Glutamatergic neuron (in vitro differentiated cells): ENCODE data around the gene TBC1D22A. TPM values are rescaled to one million over a fixed set of nuclear protein-coding genes. Genes with fewer than 3 reads are reported as not detected.

ENCODE experiments used
- DNase-seq: peaks from one replicate; pipeline ENCODE4 v3.0.0; 2022
- H3K27ac Mint-ChIP-seq: one replicate; pipeline ENCODE4 v1.8.0; 2020; ENCODE audit warnings: mild to moderate bottlenecking, mixed read lengths, inconsistent platforms; ENCODE audit not compliant: unreplicated experiment
- H3K27me3 Mint-ChIP-seq: one replicate; pipeline ENCODE4 v1.8.0; 2020; ENCODE audit warnings: mild to moderate bottlenecking, moderate library complexity, mixed read lengths, inconsistent platforms; ENCODE audit not compliant: unreplicated experiment
- H3K36me3 Mint-ChIP-seq: one replicate; pipeline ENCODE4 v1.8.0; 2020; ENCODE audit warnings: mild to moderate bottlenecking, mixed read lengths, inconsistent platforms; ENCODE audit not compliant: unreplicated experiment
- H3K4me1 Mint-ChIP-seq: one replicate; pipeline ENCODE4 v1.8.0; 2020; ENCODE audit warnings: mild to moderate bottlenecking, low read depth, mixed read lengths, inconsistent platforms; ENCODE audit not compliant: unreplicated experiment
- H3K4me3 Mint-ChIP-seq: one replicate; pipeline ENCODE4 v1.8.0; 2020; ENCODE audit warnings: mild to moderate bottlenecking, mixed read lengths, inconsistent platforms; ENCODE audit not compliant: unreplicated experiment
- H3K9me3 Mint-ChIP-seq: one replicate; pipeline ENCODE4 v1.8.0; 2020; ENCODE audit warnings: mild to moderate bottlenecking, moderate library complexity, mixed read lengths, inconsistent platforms; ENCODE audit not compliant: unreplicated experiment
- total RNA-seq: library from RNA; stranded (reverse); fragmentation: NEBNext Ultra II Directional; extraction: Animal tissue kit (Norgen Biotek cat#: 25700); gene quantifications from one replicate; pipeline ENCODE4 v1.2.1, GENCODE V29; 2021; ENCODE audit not compliant: unreplicated experiment
- TF ChIP-seq, protein P1 (sequence below): fragments of 200-600 bp; sonication (generic); IDR thresholded peaks from one replicate; pipeline ENCODE4 v1.5.0; 2021; ENCODE audit not compliant: partially characterized antibody, unreplicated experiment

TBC1D22A gene
- total RNA-seq, 1 donor from 2014 or later: 23.0 TPM

DNA sequence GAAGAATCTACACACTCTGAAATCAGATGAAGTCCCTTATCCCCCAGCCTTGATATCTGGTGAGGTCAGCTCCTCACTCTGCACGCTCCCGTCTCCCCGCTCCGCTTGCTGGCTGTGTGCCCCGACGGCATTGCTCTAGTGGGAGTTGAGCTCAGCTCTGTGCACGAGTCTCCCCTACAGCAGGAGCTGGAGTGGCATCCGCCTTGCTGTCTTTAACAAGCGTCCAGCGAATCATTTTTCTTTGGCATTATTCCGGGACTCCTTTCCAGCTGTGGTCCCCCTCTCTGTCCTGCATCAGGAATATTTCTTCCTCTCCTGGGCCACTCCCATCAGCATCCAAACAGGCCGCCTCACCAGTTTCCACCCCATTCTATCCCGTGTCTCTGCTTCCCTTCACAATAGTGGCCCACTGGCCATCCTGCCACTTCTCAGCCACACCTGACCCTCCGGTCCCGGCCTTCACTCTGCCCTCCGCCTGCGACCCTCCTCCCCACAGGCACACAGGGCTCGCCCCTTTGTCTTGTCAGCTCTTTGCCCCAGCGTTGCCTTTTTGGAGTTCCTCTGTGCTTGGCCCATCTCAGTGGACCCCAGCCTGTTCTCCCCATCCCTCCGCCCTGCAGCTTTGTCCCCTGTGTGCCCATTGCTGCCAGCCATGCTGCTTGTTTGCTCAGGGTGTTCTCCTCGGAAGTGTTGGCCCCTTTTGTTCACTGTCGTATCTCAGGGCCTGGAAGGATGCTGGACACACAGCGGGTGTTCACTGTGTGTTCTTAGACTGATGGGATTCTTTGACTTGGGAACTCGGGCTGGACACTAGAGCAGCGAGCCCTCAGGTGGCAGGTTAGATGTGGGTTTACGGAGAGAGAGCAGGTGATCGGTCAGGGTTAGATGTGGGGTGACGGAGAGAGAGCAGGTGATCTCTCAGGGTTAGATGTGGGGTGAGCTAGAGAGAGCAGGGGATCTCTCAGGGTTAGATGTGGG, 441.8 kb downstream of the TBC1D22A start:
- Mint-ChIP-seq H3K36me3 (peaks cover 14% of the 10 kb centered on the region), H3K27ac (no peak overlapping the region)

DNA sequence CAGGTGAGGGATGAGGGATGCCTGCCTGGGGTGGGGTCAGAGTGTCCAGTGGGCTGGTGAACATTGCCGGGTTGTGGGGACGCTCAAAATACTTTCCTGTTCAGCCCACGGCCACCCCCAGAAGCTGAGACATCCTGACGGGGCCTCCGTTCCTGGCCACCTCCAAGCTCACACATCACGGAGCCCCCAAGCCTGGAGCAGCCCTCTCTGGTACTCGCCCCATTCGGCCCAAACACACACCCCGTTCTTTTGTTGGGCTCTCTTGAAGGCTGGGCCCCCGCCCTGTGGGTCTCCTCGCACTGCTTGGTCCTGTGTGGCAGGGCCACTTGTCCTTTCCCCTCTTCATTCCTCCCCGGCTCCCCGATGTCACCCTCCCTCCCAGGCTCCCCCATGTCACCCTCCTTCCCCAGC, 442.6 kb downstream of the TBC1D22A start:
- Mint-ChIP-seq H3K27ac (no peak overlapping the region), H3K4me3 (no peak overlapping the region), H3K9me3 (peaks cover 33% of the 10 kb centered on the region), H3K4me1 (no peaks in the 10 kb centered on the region), H3K36me3 (peaks cover 10% of the 10 kb centered on the region), H3K27me3 (peaks cover 13% of the 10 kb centered on the region)
- no peak for DNase-seq
- TF ChIP-seq, protein P1, sequence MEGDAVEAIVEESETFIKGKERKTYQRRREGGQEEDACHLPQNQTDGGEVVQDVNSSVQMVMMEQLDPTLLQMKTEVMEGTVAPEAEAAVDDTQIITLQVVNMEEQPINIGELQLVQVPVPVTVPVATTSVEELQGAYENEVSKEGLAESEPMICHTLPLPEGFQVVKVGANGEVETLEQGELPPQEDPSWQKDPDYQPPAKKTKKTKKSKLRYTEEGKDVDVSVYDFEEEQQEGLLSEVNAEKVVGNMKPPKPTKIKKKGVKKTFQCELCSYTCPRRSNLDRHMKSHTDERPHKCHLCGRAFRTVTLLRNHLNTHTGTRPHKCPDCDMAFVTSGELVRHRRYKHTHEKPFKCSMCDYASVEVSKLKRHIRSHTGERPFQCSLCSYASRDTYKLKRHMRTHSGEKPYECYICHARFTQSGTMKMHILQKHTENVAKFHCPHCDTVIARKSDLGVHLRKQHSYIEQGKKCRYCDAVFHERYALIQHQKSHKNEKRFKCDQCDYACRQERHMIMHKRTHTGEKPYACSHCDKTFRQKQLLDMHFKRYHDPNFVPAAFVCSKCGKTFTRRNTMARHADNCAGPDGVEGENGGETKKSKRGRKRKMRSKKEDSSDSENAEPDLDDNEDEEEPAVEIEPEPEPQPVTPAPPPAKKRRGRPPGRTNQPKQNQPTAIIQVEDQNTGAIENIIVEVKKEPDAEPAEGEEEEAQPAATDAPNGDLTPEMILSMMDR: no peak

More for the DNA sequence above, 441.8 kb downstream of the TBC1D22A start:
- TF ChIP-seq, protein P1: no peak
- H3K4me1 Mint-ChIP-seq: no peaks in the 10 kb centered on the region
- peaks cover 15% of the 10 kb centered on the region for H3K27me3 Mint-ChIP-seq
- DNase-seq: no peak
- peaks cover 36% of the 10 kb centered on the region for H3K9me3 Mint-ChIP-seq
- H3K4me3 Mint-ChIP-seq: no peak overlapping the region

DNA sequence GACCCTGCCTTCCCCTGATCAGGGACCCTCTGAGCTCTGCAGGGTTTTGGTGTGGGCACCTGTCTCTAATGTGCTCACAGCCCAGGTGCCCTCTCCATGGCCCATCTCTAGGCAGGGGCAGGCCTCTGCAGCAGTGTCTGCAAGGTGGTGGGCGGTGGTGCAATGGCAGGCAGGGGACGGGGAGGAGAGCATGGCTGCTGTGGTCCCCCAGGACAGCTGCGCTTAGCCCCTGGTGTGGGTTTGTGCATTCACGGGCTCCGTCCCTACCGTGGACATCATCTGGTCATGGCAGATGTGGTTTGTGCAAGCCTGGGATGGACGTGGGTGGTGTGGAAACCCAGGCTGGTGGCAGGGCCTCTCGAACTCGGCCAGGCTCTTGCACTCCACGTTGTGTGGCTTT, 443.1 kb downstream of the TBC1D22A start:
- Mint-ChIP-seq H3K4me1 (no peaks in the 10 kb centered on the region), H3K4me3 (no peak overlapping the region), H3K9me3 (peaks cover 35% of the 10 kb centered on the region), H3K36me3 (peaks cover 9% of the 10 kb centered on the region), H3K27ac (no peak overlapping the region), H3K27me3 (peaks cover 15% of the 10 kb centered on the region)
- DNase-seq: no peak
- TF ChIP-seq, protein P1: no peak

DNA sequence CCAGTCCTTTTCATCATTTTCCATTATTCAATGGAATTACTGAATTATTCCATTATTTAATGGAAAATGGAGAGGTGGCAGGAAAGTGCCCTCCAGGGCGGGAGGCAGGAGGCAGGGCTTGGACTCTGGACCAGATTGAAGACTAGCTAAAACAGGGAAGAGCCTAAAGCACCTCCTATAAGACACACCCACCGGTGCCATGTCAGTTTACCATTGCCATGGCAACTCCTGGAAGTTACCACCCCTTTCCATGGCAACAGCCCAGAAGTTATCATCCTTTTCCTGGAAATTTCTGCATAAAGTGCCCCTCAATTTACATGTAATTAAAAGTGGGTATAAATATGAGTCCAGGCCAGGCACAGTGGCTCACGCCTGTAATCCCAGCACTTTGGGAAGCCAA, 443.7 kb downstream of the TBC1D22A start:
- H3K4me1 Mint-ChIP-seq: no peaks in the 10 kb centered on the region
- H3K9me3 Mint-ChIP-seq: peaks cover 33% of the 10 kb centered on the region
- no peak overlapping the region for H3K27ac Mint-ChIP-seq
- peaks cover 9% of the 10 kb centered on the region for H3K36me3 Mint-ChIP-seq
- no peak for DNase-seq
- TF ChIP-seq, protein P1: no peak
- H3K4me3 Mint-ChIP-seq: no peak overlapping the region
- peaks cover 16% of the 10 kb centered on the region for H3K27me3 Mint-ChIP-seq

DNA sequence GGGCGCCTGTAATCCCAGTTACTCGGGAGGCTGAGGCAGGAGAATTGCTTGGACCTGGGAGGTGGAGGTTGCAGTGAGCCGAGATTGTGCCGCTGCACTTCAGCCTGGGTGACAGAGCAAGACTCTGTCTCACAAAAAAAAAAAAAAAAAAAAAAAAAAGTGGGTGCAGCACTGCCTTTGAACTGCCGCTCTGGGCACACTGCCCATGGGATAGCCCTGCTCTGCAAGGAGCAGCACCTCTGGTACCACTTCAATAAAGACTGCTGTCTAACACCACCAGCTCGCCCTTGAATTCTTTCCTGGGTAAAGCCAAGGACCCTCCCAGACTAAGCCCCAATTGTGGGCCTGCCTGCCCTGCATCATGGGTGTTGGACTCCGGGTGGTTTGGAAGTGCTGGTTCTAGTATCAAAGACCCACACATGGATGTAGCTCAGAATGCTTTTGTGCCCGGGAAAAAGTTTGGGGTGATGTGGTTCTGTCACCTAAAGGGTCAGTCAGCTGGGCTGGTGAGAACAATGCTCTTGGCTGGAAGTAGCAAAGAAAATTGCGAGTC, 444.3 kb downstream of the TBC1D22A start:
- Mint-ChIP-seq H3K36me3 (peaks cover 9% of the 10 kb centered on the region), H3K4me1 (no peaks in the 10 kb centered on the region), H3K4me3 (no peak overlapping the region), H3K27me3 (peaks cover 16% of the 10 kb centered on the region), H3K27ac (no peak overlapping the region), H3K9me3 (peaks cover 33% of the 10 kb centered on the region)
- no peak for DNase-seq
- TF ChIP-seq, protein P1: no peak
